HEK293 (cell line): ENCODE measurements around the gene IRF6.

Experiments
- BCL11A ChIP-seq: fragments of 450-650 bp; formaldehyde crosslinking; IDR thresholded peaks from 2 replicates; pipeline ENCODE4 v1.5.1; 2016; ENCODE audit warnings: low read depth, missing biosample characterization, missing genetic modification characterization
- CTCF ChIP-seq: fragments of 450-650 bp; formaldehyde crosslinking; IDR thresholded peaks from 2 replicates; pipeline ENCODE4 v1.5.1; 2016; ENCODE audit warnings: missing biosample characterization, missing genetic modification characterization
- KLF1 ChIP-seq: fragments of 450-650 bp; formaldehyde crosslinking; IDR thresholded peaks from 2 replicates; pipeline ENCODE4 v1.5.1; 2016; ENCODE audit warnings: missing biosample characterization, missing genetic modification characterization
- MYNN ChIP-seq: fragments of 450-650 bp; formaldehyde crosslinking; IDR thresholded peaks from 2 replicates; pipeline ENCODE4 v1.5.1; 2016; ENCODE audit warnings: missing biosample characterization, missing genetic modification characterization, borderline replicate concordance
- PBX3 ChIP-seq: sonication (generic); formaldehyde crosslinking; IDR thresholded peaks from 2 replicates; pipeline ENCODE4 v1.8.1; 2022; ENCODE audit warnings: mild to moderate bottlenecking, moderate library complexity, missing genetic modification reagents
- SCRT1 ChIP-seq: fragments of 450-650 bp; formaldehyde crosslinking; IDR thresholded peaks from 2 replicates; pipeline ENCODE4 v1.5.1; 2016; ENCODE audit warnings: missing biosample characterization, missing genetic modification characterization, borderline replicate concordance
- TRIM28 ChIP-seq: IDR thresholded peaks from 2 replicates; pipeline ENCODE4 v1.6.1; 2011; ENCODE audit warnings: low read length, control low read depth, borderline replicate concordance
- ZNF114 ChIP-seq: fragments of 450-650 bp; formaldehyde crosslinking; IDR thresholded peaks from 2 replicates; pipeline ENCODE4 v1.5.0; 2017; ENCODE audit warnings: missing biosample characterization, missing genetic modification characterization
- ZNF140 ChIP-seq: fragments of 450-650 bp; formaldehyde crosslinking; IDR thresholded peaks from 2 replicates; pipeline ENCODE4 v1.5.1; 2016; ENCODE audit warnings: missing biosample characterization, missing genetic modification characterization
- ZNF24 ChIP-seq: fragments of 450-650 bp; formaldehyde crosslinking; IDR thresholded peaks from 2 replicates; pipeline ENCODE4 v1.5.1; 2016; ENCODE audit warnings: missing biosample characterization, missing genetic modification characterization
- ZNF639 ChIP-seq: fragments of 450-650 bp; formaldehyde crosslinking; IDR thresholded peaks from 2 replicates; pipeline ENCODE4 v1.5.1; 2016; ENCODE audit warnings: missing biosample characterization, missing genetic modification characterization

- no peak for TF ChIP-seq CTCF (tag by site-specific recombination)
- TF ChIP-seq ZNF114: no peak
- TF ChIP-seq ZNF140 (tag by site-specific recombination): no peak
- no peak for TF ChIP-seq TRIM28
- no peak for TF ChIP-seq ZNF639 (tag by site-specific recombination)
- no peak for TF ChIP-seq PBX3 (CRISPR knock-in tag)
- no peak for TF ChIP-seq KLF1 (tag by site-specific recombination)
- TF ChIP-seq SCRT1 (tag by site-specific recombination): no peak
- TF ChIP-seq ZNF24 (tag by site-specific recombination): no peak
- no peak for TF ChIP-seq MYNN (tag by site-specific recombination)
- no peak for TF ChIP-seq BCL11A (tag by site-specific recombination)
Measured at GRCh38 chr1:209819058-209819457, 13.1 kb upstream of the IRF6 start.
